ENCODE results near the gene ENO2.

DNA sequence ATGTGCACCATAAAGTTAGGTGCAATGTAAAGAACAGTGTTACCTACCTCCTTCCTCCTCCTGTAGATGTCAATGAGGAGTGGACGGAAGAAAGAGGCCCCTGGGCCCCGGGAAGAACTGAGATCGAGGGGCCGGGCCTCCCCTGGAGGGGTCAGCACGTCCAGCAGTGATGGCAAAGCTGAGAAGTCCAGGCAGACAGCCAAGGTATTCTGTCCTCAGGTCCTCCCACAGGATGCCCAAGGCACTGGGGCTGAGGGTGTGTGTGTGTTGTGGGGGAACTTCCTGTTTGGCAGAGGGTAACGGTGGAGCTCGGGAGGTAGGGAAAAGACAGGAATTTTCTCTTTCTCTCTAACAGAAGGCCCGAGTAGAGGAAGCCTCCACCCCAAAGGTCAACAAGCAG is 19.7 kb downstream of the ENO2 start:
- TF ChIP-seq, protein P1, sequence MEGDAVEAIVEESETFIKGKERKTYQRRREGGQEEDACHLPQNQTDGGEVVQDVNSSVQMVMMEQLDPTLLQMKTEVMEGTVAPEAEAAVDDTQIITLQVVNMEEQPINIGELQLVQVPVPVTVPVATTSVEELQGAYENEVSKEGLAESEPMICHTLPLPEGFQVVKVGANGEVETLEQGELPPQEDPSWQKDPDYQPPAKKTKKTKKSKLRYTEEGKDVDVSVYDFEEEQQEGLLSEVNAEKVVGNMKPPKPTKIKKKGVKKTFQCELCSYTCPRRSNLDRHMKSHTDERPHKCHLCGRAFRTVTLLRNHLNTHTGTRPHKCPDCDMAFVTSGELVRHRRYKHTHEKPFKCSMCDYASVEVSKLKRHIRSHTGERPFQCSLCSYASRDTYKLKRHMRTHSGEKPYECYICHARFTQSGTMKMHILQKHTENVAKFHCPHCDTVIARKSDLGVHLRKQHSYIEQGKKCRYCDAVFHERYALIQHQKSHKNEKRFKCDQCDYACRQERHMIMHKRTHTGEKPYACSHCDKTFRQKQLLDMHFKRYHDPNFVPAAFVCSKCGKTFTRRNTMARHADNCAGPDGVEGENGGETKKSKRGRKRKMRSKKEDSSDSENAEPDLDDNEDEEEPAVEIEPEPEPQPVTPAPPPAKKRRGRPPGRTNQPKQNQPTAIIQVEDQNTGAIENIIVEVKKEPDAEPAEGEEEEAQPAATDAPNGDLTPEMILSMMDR (conservative IDR thresholded peaks at IDR 0.05; ENCODE audit: low read length) = no peak
- TF ChIP-seq EZH2phosphoT487 (IDR thresholded peaks at IDR 0.05; ENCODE audit: borderline replicate concordance) = no peak
